A204.1 (cell line): ENCODE data around the gene CCDC70.
A peak's percentile ranks its signal among the peaks of the same experiment; 100 is the strongest.

Experiments
- FAIRE-seq: peaks from 2 replicates; lab custom pipeline; 2012; peaks lifted over from hg19 to GRCh38; lab: Jason Lieb, UNC

Gene CCDC70

GRCh38 chr13:51862957-51863356 lies 1.2 kb downstream of the CCDC70 start:
- no peak for FAIRE-seq

- FAIRE-seq = no peak
Measured at GRCh38 chr13:51865838-51866237, 4.1 kb downstream of the CCDC70 start.

GRCh38 chr13:51867062-51867461 lies 5.3 kb downstream of the CCDC70 start:
- FAIRE-seq = no peak

- FAIRE-seq = no peak
Measured at GRCh38 chr13:51869916-51870315, 8.1 kb downstream of the CCDC70 start.

GRCh38 chr13:51870616-51871015 lies 8.8 kb downstream of the CCDC70 start:
- no peak for FAIRE-seq

- FAIRE-seq = no peak
Measured at GRCh38 chr13:51873117-51873798, 11.5 kb downstream of the CCDC70 start.

GRCh38 chr13:51873837-51874236 lies 12.1 kb downstream of the CCDC70 start:
- no peak for FAIRE-seq

- FAIRE-seq = no peak
Measured at GRCh38 chr13:51874651-51875050, 12.9 kb downstream of the CCDC70 start.

- no peak for FAIRE-seq
Measured at GRCh38 chr13:51879133-51879532, 17.4 kb downstream of the CCDC70 start.

- FAIRE-seq = no peak
Measured at GRCh38 chr13:51881296-51881695, 19.5 kb downstream of the CCDC70 start.

GRCh38 chr13:51882570-51883225 lies 20.9 kb downstream of the CCDC70 start:
- peak; percentile 14 for FAIRE-seq

GRCh38 chr13:51883226-51883600 lies 21.4 kb downstream of the CCDC70 start:
- FAIRE-seq = no peak

GRCh38 chr13:51885651-51886050 lies 23.9 kb downstream of the CCDC70 start:
- no peak for FAIRE-seq

GRCh38 chr13:51887468-51887867 lies 25.7 kb downstream of the CCDC70 start:
- FAIRE-seq = no peak

- no peak for FAIRE-seq
Measured at GRCh38 chr13:51892657-51893056, 30.9 kb downstream of the CCDC70 start.

- no peak for FAIRE-seq
Measured at GRCh38 chr13:51894239-51894638, 32.5 kb downstream of the CCDC70 start.

GRCh38 chr13:51895906-51896888 lies 34.4 kb downstream of the CCDC70 start:
- FAIRE-seq = peak; percentile 48

GRCh38 chr13:51900471-51900870 lies 38.7 kb downstream of the CCDC70 start:
- FAIRE-seq = no peak

GRCh38 chr13:51902776-51903175 lies 41.0 kb downstream of the CCDC70 start:
- no peak for FAIRE-seq

- FAIRE-seq = no peak
Measured at GRCh38 chr13:51905787-51906186, 44.0 kb downstream of the CCDC70 start.

GRCh38 chr13:51906581-51906980 lies 44.8 kb downstream of the CCDC70 start:
- no peak for FAIRE-seq

GRCh38 chr13:51907040-51907732 lies 45.4 kb downstream of the CCDC70 start:
- FAIRE-seq = no peak
